Endothelial cell of umbilical vein (primary cell): ENCODE measurements around the gene PRUNE1. TPM values are rescaled to one million over a fixed set of nuclear protein-coding genes. Genes with fewer than 3 reads are reported as not detected.

Experiments
- BruUV-seq: library from RNA; stranded (reverse); fragments of 400-500 nt; replicated peaks from 2 replicates; lab custom pipeline; 2021; lab: Mats Ljungman, UMichigan
- CTCF ChIA-PET: fragments of 300-600, 350-600 bp; sonication (Branson Sonifier 250); formaldehyde crosslinking; loops from one replicate; lab custom pipeline; 2021; ENCODE audit warnings: antibody characterized with exemption, inconsistent platforms; lab: Charles Lee
- POLR2A ChIA-PET: fragments of 300-600, 350-600 bp; sonication (Branson Sonifier 250); formaldehyde crosslinking; loops from one replicate; lab custom pipeline; 2021; ENCODE audit warnings: antibody characterized with exemption, inconsistent platforms; lab: Charles Lee
- DNase-seq: peaks from one replicate; pipeline ENCODE4 v3.0.0-alpha.2; 2011; ENCODE audit warnings: low read depth, low spot score
- FAIRE-seq: peaks from 2 replicates; lab custom pipeline; 2011; peaks lifted over from hg19 to GRCh38; lab: Jason Lieb, UNC
- H2AFZ ChIP-seq: 2 replicates; pipeline ENCODE4 v1.6.0; 2012; ENCODE audit warnings: low read depth, low read length, control low read depth, inconsistent platforms
- H3K27ac ChIP-seq: 2 replicates; pipeline ENCODE4 v1.5.1; 2011; ENCODE audit warnings: low read depth, mild to moderate bottlenecking, control low read depth, low read length, moderate library complexity; ENCODE audit not compliant: insufficient read depth
- H3K27me3 ChIP-seq, 2 experiments: 2 replicates each; pipeline versions ENCODE4 v1.6.0 to v1.6.1; 2011; ENCODE audit warnings: low read length in 2 of 2, mixed read lengths in 1 of 2; ENCODE audit not compliant: control insufficient read depth in 2 of 2, insufficient read depth in 2 of 2
- H3K36me3 ChIP-seq, 2 experiments: 2 replicates in 1 of 2; 3 replicates in 1 of 2; pipeline ENCODE4 v1.5.1; 2011; ENCODE audit warnings: low read length in 2 of 2, mild to moderate bottlenecking in 1 of 2, moderate library complexity in 1 of 2; ENCODE audit not compliant: control insufficient read depth in 2 of 2, insufficient read depth in 2 of 2; ENCODE audit errors: extremely low read depth in 1 of 2
- H3K4me1 ChIP-seq: 3 replicates; pipeline ENCODE4 v1.5.1; 2011; ENCODE audit warnings: mild to moderate bottlenecking, low read length; ENCODE audit not compliant: control insufficient read depth, insufficient read depth; ENCODE audit errors: extremely low read depth
- H3K4me2 ChIP-seq: 2 replicates; pipeline ENCODE4 v1.6.1; 2011; ENCODE audit warnings: low read length, control low read depth, mixed read lengths; ENCODE audit not compliant: insufficient read depth
- H3K4me3 ChIP-seq, 3 experiments: fragments of 200-600 bp in 1 of 3; sonication (generic), shearing (Covaris generic) in 1 of 3; replicated peaks in 1 of 3; 2 replicates each; pipeline ENCODE4 v1.5.1; 2011 to 2016; ENCODE audit warnings: control low read depth in 3 of 3, low read length in 3 of 3, mild to moderate bottlenecking in 2 of 3, inconsistent platforms in 1 of 3, low read depth in 1 of 3, moderate library complexity in 1 of 3; ENCODE audit not compliant: insufficient read depth in 1 of 3
- H3K79me2 ChIP-seq: 2 replicates; pipeline ENCODE4 v1.6.0; 2012; ENCODE audit warnings: low read length, inconsistent platforms; ENCODE audit not compliant: control insufficient read depth, insufficient read depth
- H3K9ac ChIP-seq: replicated peaks from 2 replicates; pipeline ENCODE3; 2011; ENCODE audit warnings: low read length, control low read depth; ENCODE audit not compliant: insufficient read depth; ENCODE audit errors: extremely low read depth
- H3K9me1 ChIP-seq: replicated peaks from 3 replicates; pipeline ENCODE4 v1.6.0; 2011; ENCODE audit warnings: mild to moderate bottlenecking, low read length; ENCODE audit not compliant: control insufficient read depth, insufficient read depth; ENCODE audit errors: extremely low read depth
- H3K9me3 ChIP-seq: replicated peaks from 2 replicates; pipeline ENCODE4 v1.5.1; 2012; ENCODE audit warnings: low read length, inconsistent platforms; ENCODE audit not compliant: control insufficient read depth, insufficient read depth
- H4K20me1 ChIP-seq: replicated peaks from 2 replicates; pipeline ENCODE3; 2011; ENCODE audit warnings: mild to moderate bottlenecking, low read length; ENCODE audit not compliant: control insufficient read depth, insufficient read depth; ENCODE audit errors: extremely low read depth
- CTCF ChIP-seq, 2 donors: IDR thresholded peaks; 1 replicate in 1 of 2; 2 replicates in 1 of 2; pipeline ENCODE4 v1.5.1; 2011; ENCODE audit warnings: low read length in 2 of 2, mild to moderate bottlenecking in 2 of 2, moderate library complexity in 2 of 2, control low read depth in 1 of 2, inconsistent platforms in 1 of 2, low read depth in 1 of 2; ENCODE audit not compliant: insufficient read depth in 1 of 2; ENCODE audit errors: extremely low read depth in 1 of 2
- EZH2 ChIP-seq: IDR thresholded peaks from 2 replicates; pipeline ENCODE4 v1.6.1; 2012; ENCODE audit warnings: borderline replicate concordance, low read depth, mild to moderate bottlenecking, moderate library complexity, low read length, inconsistent platforms; ENCODE audit not compliant: severe bottlenecking
- FOS ChIP-seq: IDR thresholded peaks from 2 replicates; pipeline ENCODE4 v1.6.1; 2011; ENCODE audit warnings: mild to moderate bottlenecking, low read length, moderate library complexity, borderline replicate concordance; ENCODE audit not compliant: insufficient read depth
- GATA2 ChIP-seq: IDR thresholded peaks from 2 replicates; pipeline ENCODE4 v1.7.0; 2011; ENCODE audit warnings: low read depth, mild to moderate bottlenecking, moderate library complexity, mixed read lengths, low read length; ENCODE audit not compliant: insufficient read length, insufficient read depth
- JUN ChIP-seq: IDR thresholded peaks from 2 replicates; pipeline ENCODE4 v1.6.1; 2011; ENCODE audit warnings: borderline replicate concordance, low read depth; ENCODE audit not compliant: insufficient read length, insufficient read depth
- MAX ChIP-seq: IDR thresholded peaks from 2 replicates; pipeline ENCODE4 v1.6.1; 2011; ENCODE audit not compliant: insufficient read depth, insufficient read length
- MYC ChIP-seq: IDR thresholded peaks from one replicate; pipeline ENCODE4 v1.6.1; 2011; ENCODE audit warnings: mild to moderate bottlenecking, low read depth, low read length
- POLR2A ChIP-seq: IDR thresholded peaks from 2 replicates; pipeline ENCODE4 v1.6.1; 2012; ENCODE audit warnings: low read depth, mild to moderate bottlenecking, control low read depth, low read length
- POLR2AphosphoS5 ChIP-seq: IDR thresholded peaks from 2 replicates; pipeline ENCODE4 v1.6.1; 2012; ENCODE audit warnings: low read depth, mild to moderate bottlenecking, control low read depth, low read length, moderate library complexity; ENCODE audit not compliant: insufficient read depth
- dilution Hi-C: fragments of 300-500 bp; cut with MboI; formaldehyde crosslinking; loops from one replicate; pipeline ENCODE4 v1.15.0; 2019; ENCODE audit warnings: low sequenced_read_pairs; ENCODE audit not compliant: extremely low pct_ligation_motif_present
- intact Hi-C: fragments of 100-400 bp; cut with micrococcal nuclease; formaldehyde crosslinking; loops from one replicate; pipeline ENCODE4 v1.10.0; 2022
- polyA plus RNA-seq, 4 experiments: library from polyadenylated mRNA; depleted of rRNA in 3 of 4; stranded (reverse) in 3 of 4; unstranded in 1 of 4; fragments of >200 nt; gene quantifications; 2 replicates each; pipeline versions ENCODE4 v1.2.1 to v1.2.3, GENCODE V29; 2011 to 2012; ENCODE audit warnings: missing spikeins in 1 of 4
- total RNA-seq: library from RNA; stranded (reverse); gene quantifications from 2 replicates; pipeline ENCODE4 v1.2.3, GENCODE V29; 2021

Gene PRUNE1
- total and polyA plus RNA-seq, 2 donors (not counting 3 experiments of a cell fraction or from before 2014, with no cell fraction given), result 8.6 to 17.5 TPM

GRCh38 chr1:151069103-151069486 lies 60.8 kb downstream of the PRUNE1 start:
- FAIRE-seq (no peak), DNase-seq (no peak)
- dilution Hi-C loops (no loop called here), intact Hi-C loops (no loop called here)
- no TSS peak for BruUV-seq
- Histone ChIP-seq H3K79me2 (peaks cover 37% of the 10 kb centered on the region), H3K4me3 (no peak overlapping the region), H3K4me1 (peaks cover 2% of the 10 kb centered on the region), H3K27me3 (no peaks in the 10 kb centered on the region), H3K36me3 (peaks cover 0 to 5% of the 10 kb centered on the region in 2 experiments), H2AFZ (no peak overlapping the region), H3K4me2 (no peak overlapping the region), H3K27ac (no peak overlapping the region), H3K9ac (no peak overlapping the region), H3K9me1 (no peaks in the 10 kb centered on the region), H3K9me3 (no peaks in the 10 kb centered on the region), H4K20me1 (no peaks in the 10 kb centered on the region)
- ChIA-PET POLR2A (no interaction called here), CTCF (no interaction called here)
- TF ChIP-seq JUN (no peak), EZH2 (no peak), FOS (no peak), GATA2 (no peak), MAX (no peak), MYC (no peak), POLR2A (no peak), CTCF (IDR thresholded peaks at IDR 0.05; ENCODE audit: extremely low read depth in 1 of 2, insufficient read depth in 1 of 2, low read depth in 1 of 2, low read length in 2 of 2) (no peak), POLR2AphosphoS5 (no peak)
